Ishikawa (cell line): ENCODE results near the gene RAET1G.

Source experiments
- CEBPB ChIP-seq: IDR thresholded peaks from 2 replicates; pipeline ENCODE4 v1.6.1; 2012
- CREB1 ChIP-seq: IDR thresholded peaks from 2 replicates; pipeline ENCODE4 v1.6.1; 2012; ENCODE audit warnings: low read depth
- EGR1 ChIP-seq: IDR thresholded peaks from 2 replicates; pipeline ENCODE4 v1.6.1; 2012
- EP300 ChIP-seq: IDR thresholded peaks from 2 replicates; pipeline ENCODE4 v1.6.1; 2012; ENCODE audit warnings: borderline replicate concordance
- FOXM1 ChIP-seq: IDR thresholded peaks from 2 replicates; pipeline ENCODE4 v1.6.1; 2012; ENCODE audit warnings: low read depth, borderline replicate concordance
- NFIC ChIP-seq: IDR thresholded peaks from 2 replicates; pipeline ENCODE4 v1.6.1; 2012
- RAD21 ChIP-seq: IDR thresholded peaks from 2 replicates; pipeline ENCODE4 v1.6.1; 2012; ENCODE audit warnings: low read depth
- REST ChIP-seq: IDR thresholded peaks from 2 replicates; pipeline ENCODE4 v1.6.1; 2012; ENCODE audit warnings: low read depth, mild to moderate bottlenecking
- TAF1 ChIP-seq: IDR thresholded peaks from 2 replicates; pipeline ENCODE4 v1.6.1; 2012; ENCODE audit warnings: low read depth, mild to moderate bottlenecking
- TCF12 ChIP-seq: IDR thresholded peaks from 2 replicates; pipeline ENCODE4 v1.6.1; 2012; ENCODE audit warnings: low read depth
- TEAD4 ChIP-seq: IDR thresholded peaks from 2 replicates; pipeline ENCODE4 v1.6.1; 2012
- USF1 ChIP-seq: IDR thresholded peaks from 2 replicates; pipeline ENCODE4 v1.6.1; 2012
- YY1 ChIP-seq: IDR thresholded peaks from 2 replicates; pipeline ENCODE4 v1.6.1; 2012; ENCODE audit warnings: low read depth
- ZBTB7A ChIP-seq: IDR thresholded peaks from 2 replicates; pipeline ENCODE4 v1.6.1; 2012; ENCODE audit warnings: low read depth
- TF ChIP-seq, protein P1 (sequence below): IDR thresholded peaks from 2 replicates; pipeline ENCODE4 v1.6.1; 2012

The RAET1G gene

DNA sequence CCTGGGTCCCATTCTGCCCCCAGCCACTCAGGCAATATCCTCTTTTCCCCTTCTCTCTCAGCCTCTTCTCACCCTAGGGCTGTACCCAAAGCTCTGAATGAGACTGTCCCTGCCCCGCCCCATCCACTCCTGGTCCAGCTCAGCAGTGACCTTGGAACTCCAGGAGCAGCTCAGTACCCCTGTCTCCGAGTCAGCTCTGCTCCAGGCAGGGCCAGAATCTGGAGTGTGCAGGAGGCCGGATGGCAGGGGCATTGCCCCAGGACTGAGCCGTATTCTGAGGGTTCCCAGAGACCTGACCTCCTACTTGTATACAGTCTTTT lies 2.0 kb upstream of the RAET1G start:
- TF ChIP-seq CEBPB (no peak), USF1 (no peak), TCF12 (no peak), FOXM1 (no peak), REST (no peak), RAD21 (no peak), CREB1 (no peak), EP300 (no peak), EGR1 (no peak), ZBTB7A (no peak), NFIC (no peak), TEAD4 (no peak), YY1 (no peak), TAF1 (no peak)
- TF ChIP-seq, protein P1, sequence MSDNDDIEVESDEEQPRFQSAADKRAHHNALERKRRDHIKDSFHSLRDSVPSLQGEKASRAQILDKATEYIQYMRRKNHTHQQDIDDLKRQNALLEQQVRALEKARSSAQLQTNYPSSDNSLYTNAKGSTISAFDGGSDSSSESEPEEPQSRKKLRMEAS: no peak

DNA sequence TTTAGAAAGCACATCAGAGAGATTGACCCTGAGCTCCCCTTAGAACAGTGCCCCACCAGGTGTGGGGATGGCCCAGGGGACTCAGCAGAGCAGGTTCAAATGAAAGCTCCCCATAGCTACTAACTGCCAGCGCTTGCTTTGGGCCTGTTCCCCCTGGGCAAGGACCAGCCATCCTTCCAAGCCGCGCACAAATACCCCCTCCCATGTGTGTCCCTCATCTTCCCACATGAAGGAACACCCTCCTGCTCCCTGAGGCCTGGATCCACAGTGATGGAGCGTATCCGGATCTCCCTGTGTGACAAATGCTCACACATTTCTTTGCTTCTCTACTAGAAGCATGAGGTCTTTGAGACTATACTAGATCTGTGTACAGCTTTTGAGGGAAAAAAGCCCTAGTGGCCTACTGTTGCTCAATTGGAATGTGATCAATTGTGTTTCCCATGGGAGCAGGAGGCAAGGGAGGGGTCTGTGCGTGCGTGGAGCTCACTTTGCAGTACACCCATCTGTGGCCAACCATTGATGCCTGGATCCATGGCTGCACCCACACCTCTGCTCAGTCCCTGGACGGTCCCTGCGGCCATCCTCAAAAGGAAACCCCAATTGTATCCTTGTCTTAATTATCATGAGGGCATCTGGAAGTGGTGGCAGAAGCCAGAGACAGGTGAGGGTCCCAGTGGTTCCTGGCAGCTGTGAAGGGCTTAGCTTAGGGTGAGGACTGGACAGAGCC lies 1.4 kb upstream of the RAET1G start:
- TF ChIP-seq CREB1 (no peak), USF1 (no peak), ZBTB7A (no peak), FOXM1 (no peak), EGR1 (no peak), EP300 (no peak), CEBPB (no peak), TCF12 (no peak), RAD21 (no peak), TAF1 (no peak), NFIC (no peak), YY1 (no peak), REST (no peak), TEAD4 (no peak)
- TF ChIP-seq, protein P1: no peak

DNA sequence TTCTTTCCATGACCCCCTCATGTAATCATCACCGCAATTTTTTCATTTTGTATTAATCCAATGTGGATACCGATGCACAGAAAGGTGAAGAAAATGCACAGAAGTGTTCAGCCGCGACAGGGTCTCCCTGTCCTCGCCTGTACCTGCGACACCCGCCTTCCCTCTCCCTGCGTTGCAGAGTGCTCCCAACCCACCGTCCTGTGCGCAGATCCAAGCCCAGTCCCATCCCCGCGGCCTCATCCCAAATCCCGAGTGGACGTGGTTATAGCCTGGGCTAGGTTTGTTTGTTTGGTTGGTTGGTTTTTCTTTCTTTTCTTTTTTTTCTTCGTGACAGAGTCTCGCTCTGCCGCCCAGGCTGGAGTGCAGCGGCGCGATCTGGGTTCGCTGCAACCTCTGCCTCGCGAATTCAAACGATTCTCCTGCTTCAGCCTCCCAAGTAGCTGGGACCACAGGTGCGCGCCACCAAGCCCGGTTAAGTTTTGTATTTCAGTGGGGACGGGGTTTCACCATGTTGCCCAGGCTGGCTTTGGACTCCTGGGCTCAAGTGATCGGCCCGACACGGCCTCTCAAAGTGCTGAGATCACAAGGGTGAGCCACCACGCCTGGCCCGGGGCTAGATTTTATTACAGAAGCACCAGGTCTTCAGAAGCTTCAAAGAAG lies 536 bp upstream of the RAET1G start:
- TF ChIP-seq REST (no peak), EGR1 (no peak), CREB1 (no peak), NFIC (no peak; the same call in 1 of the 2 replicates)

DNA sequence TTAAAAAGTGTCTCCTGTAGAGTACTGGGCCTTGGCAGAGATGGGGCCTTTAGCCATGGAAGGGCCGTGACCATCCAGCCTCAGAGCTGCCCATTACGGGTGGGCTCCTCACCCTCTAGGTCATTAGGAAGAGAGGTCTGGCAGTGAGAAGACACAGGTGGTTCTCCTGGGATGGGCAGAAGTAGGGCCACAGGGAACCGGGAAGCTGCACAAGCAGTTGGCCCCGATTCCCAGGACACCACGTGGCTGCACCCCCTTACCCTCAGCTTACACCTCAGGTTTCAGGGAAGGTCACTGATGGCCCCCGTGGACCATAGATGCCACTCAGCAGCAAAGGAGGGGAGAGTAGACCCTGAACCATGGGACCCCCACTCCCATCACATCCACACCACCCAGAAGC lies 1.6 kb downstream of the RAET1G start:
- TF ChIP-seq TCF12 (no peak), TEAD4 (no peak), ZBTB7A (no peak), EP300 (no peak), CEBPB (no peak), YY1 (no peak), NFIC (no peak), CREB1 (no peak), RAD21 (no peak), EGR1 (no peak), REST (no peak), FOXM1 (no peak), USF1 (no peak), TAF1 (no peak)
- TF ChIP-seq, protein P1: no peak
